ENCODE data around the gene CRYGC. TPM values are rescaled to one million over a fixed set of nuclear protein-coding genes. Genes with fewer than 3 reads are reported as not detected.

Gene CRYGC
- total and polyA plus RNA-seq, 2 of the 13 experiments (the other 11 are each of a cell fraction or from before 2014, with no cell fraction given) = 0.20 to 0.27 TPM

DNA sequence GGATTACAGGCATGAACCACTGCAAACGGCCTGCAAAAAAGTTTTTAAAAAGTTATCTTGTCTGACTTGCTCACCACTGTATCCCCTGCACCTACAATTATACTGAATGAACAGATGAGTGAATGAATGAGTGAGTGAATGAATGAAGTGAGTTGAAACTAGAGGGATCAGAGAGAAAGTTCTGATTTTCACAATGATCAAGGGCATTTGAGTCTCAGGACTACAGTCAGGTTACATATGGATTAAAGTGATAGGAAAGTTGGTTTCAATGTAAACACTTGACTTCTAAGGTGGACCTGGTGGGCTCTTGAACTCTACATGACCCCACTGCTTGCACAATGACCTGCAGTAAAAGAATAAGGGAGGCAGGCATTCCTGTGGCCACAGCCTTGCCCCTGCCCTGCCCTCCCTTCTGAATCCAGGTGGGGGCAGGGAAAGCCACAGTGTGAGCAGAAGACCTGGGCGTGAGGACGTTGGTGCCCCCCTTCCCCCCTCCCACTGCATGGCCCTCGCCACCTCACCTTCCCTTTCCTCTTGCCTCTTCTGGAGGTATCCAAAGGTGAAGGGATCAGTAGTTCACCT is 49.5 kb upstream of the CRYGC start:
- in situ Hi-C loops (cut with HindIII; ENCODE audit: extremely low pct_ligation_motif_present, low pct_unique_long_range_greater_than_20kb) (loop anchor here (5.0 kb wide), 1 partner anchor 73 kb away; no protein-coding TSS in a partner anchor), intact Hi-C loops (cut with micrococcal nuclease; ENCODE audit: unreplicated experiment) (no loop called here)
- Histone ChIP-seq H4K20me1 (ENCODE audit: insufficient read depth, low read length) (no peaks in the 10 kb centered on the region), H3K9ac (ENCODE audit: insufficient read depth, low read depth, low read length) (no peak overlapping the region), H3K36me3 (replicated peaks in 1 of 2; ENCODE audit: control insufficient read depth in 1 of 2, insufficient read depth in 2 of 2, low read length in 2 of 2) (no peaks in the 10 kb centered on the region), H2AFZ (ENCODE audit: low read length) (no peak overlapping the region), H3K4me3 (replicated peaks in 1 of 3; ENCODE audit: insufficient read depth in 1 of 3, low read depth in 2 of 3, low read length in 3 of 3) (peak overlapping the region in 1 of 3 experiments; percentile 35; a peak in 1 of 6 replicates), H3K27me3 (ENCODE audit: control insufficient read depth in 1 of 2, insufficient read depth in 2 of 2, low read length in 2 of 2) (no peaks in the 10 kb centered on the region; a peak in 2 of 5 replicates), H3K79me2 (ENCODE audit: insufficient read depth, low read length) (no peaks in the 10 kb centered on the region), H3K27ac (ENCODE audit: extremely low read length, insufficient read depth, low read length) (no peak overlapping the region), H3K4me1 (ENCODE audit: insufficient read depth, low read length) (peaks cover 51% of the 10 kb centered on the region), H3K4me2 (ENCODE audit: low read depth, low read length) (peak overlapping the region; percentile 45), H3K9me3 (ENCODE audit: low read length) (no peaks in the 10 kb centered on the region)
- DNase-seq (ENCODE audit: low spot score) (peak; percentile 78), ATAC-seq (peak; percentile 46), FAIRE-seq (peak; percentile 44)
- BruUV-seq (replicated peaks) = no TSS peak
- WGBS (ENCODE audit: low lambda C conversion rate) = 6% methylated on average over 4 of the region's 4 CpGs
- POLR2A ChIA-PET = no interaction called here
- CTCF ChIA-PET (ENCODE audit: low intra/inter-chr PET ratio, low total read pairs) = no interaction called here
- TF ChIP-seq MBNL3 (CRISPR knock-in tag; conservative IDR thresholded peaks at IDR 0.05) (no peak), ZNF761 (CRISPR knock-in tag; conservative IDR thresholded peaks at IDR 0.05) (no peak), ZBTB46 (CRISPR knock-in tag; IDR thresholded peaks at IDR 0.05; ENCODE audit: borderline replicate concordance) (no peak), ZFP36L2 (CRISPR knock-in tag; IDR thresholded peaks at IDR 0.05) (no peak), DMAP1 (CRISPR knock-in tag; IDR thresholded peaks at IDR 0.05) (no peak), ZFY (CRISPR knock-in tag; IDR thresholded peaks at IDR 0.05) (no peak), GATAD1 (CRISPR knock-in tag; IDR thresholded peaks at IDR 0.05) (no peak), U2AF2 (IDR thresholded peaks at IDR 0.05; ENCODE audit: low read depth, low read length) (no peak), DR1 (CRISPR knock-in tag; IDR thresholded peaks at IDR 0.05) (no peak), GATA4 (IDR thresholded peaks at IDR 0.05; ENCODE audit: borderline replicate concordance, low read depth) (no peak), THYN1 (CRISPR knock-in tag; IDR thresholded peaks at IDR 0.05; ENCODE audit: borderline replicate concordance, low read depth) (no peak), NONO (IDR thresholded peaks at IDR 0.05) (no peak), NONO (CRISPR knock-in tag; conservative IDR thresholded peaks at IDR 0.05) (no peak), KLF9 (CRISPR knock-in tag; IDR thresholded peaks at IDR 0.05; ENCODE audit: low read depth) (no peak), NR2F1 (CRISPR knock-in tag; IDR thresholded peaks at IDR 0.05) (peak; percentile 78 to 80), MLLT10 (CRISPR knock-in tag; IDR thresholded peaks at IDR 0.05) (no peak), HNF4A (CRISPR knock-in tag; IDR thresholded peaks at IDR 0.05) (peak; percentile 70), IKZF1 (IDR thresholded peaks at IDR 0.05) (no peak), XRCC5 (optimal IDR thresholded peaks at IDR 0.05; ENCODE audit: low read length) (peak; percentile 36), ZNF354B (CRISPR knock-in tag; IDR thresholded peaks at IDR 0.05) (no peak), GABPB1 (CRISPR knock-in tag; IDR thresholded peaks at IDR 0.05) (0 out of 2 replicates have a peak, but pooled peaks have one; percentile 16), MED8 (CRISPR knock-in tag; IDR thresholded peaks at IDR 0.05; ENCODE audit: insufficient replicate concordance) (no peak), SMARCE1 (IDR thresholded peaks at IDR 0.05; ENCODE audit: borderline replicate concordance) (no peak), SCMH1 (CRISPR knock-in tag; IDR thresholded peaks at IDR 0.05; ENCODE audit: borderline replicate concordance) (no peak), FOXA3 (CRISPR knock-in tag; IDR thresholded peaks at IDR 0.05) (peak; percentile 57), ZNF335 (CRISPR knock-in tag; IDR thresholded peaks at IDR 0.05) (no peak)
- TF ChIP-seq, protein P1, sequence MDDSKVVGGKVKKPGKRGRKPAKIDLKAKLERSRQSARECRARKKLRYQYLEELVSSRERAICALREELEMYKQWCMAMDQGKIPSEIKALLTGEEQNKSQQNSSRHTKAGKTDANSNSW (CRISPR knock-in tag; IDR thresholded peaks at IDR 0.05; ENCODE audit: borderline replicate concordance) = no peak
- TF ChIP-seq, protein P2, sequence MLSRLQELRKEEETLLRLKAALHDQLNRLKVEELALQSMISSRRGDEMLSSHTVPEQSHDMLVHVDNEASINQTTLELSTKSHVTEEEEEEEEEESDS (CRISPR knock-in tag; IDR thresholded peaks at IDR 0.05; ENCODE audit: borderline replicate concordance) = no peak

Data from HepG2 (cell line).